ENCODE measurements around the gene ATP1A4. TPM values are rescaled to one million over a fixed set of nuclear protein-coding genes. Genes with fewer than 3 reads are reported as not detected.
A peak's percentile ranks its signal among the peaks of the same experiment; 100 is the strongest.

Gene ATP1A4
- total and polyA plus RNA-seq, 9 of the 15 experiments (the other 6 are each of a cell fraction or from before 2014, with no cell fraction given): 0.07 TPM; not detected in 8

GRCh38 chr1:160108888-160109662 is 42.3 kb upstream of the ATP1A4 start (continued):
- peak; percentile 96 for TF ChIP-seq EP400 (IDR thresholded peaks at IDR 0.05)
- TF ChIP-seq TEAD1 (CRISPR knock-in tag; IDR thresholded peaks at IDR 0.05): peak in 1 of 2 experiments; percentile 96; a peak in 2 of 4 replicates
- peak; percentile 83 for TF ChIP-seq L3MBTL2 (IDR thresholded peaks at IDR 0.05)
- peak; percentile 58 for TF ChIP-seq JUND (IDR thresholded peaks at IDR 0.05; ENCODE audit: borderline replicate concordance, low read depth, low read length)
- 0 out of 3 replicates have a peak, but pooled peaks have one; percentile 28 for TF ChIP-seq JUND (tag; IDR thresholded peaks at IDR 0.05; ENCODE audit: borderline replicate concordance, low read depth, low read length)
- TF ChIP-seq, protein P1, sequence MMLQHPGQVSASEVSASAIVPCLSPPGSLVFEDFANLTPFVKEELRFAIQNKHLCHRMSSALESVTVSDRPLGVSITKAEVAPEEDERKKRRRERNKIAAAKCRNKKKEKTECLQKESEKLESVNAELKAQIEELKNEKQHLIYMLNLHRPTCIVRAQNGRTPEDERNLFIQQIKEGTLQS (IDR thresholded peaks at IDR 0.05): peak; percentile 96
- TF ChIP-seq, protein P1 (CRISPR knock-in tag; conservative IDR thresholded peaks at IDR 0.05): no peak
- peak; percentile 77 for TF ChIP-seq TEAD4 (IDR thresholded peaks at IDR 0.05; ENCODE audit: low read length)
- TF ChIP-seq TEAD4 (CRISPR knock-in tag; IDR thresholded peaks at IDR 0.05; ENCODE audit: borderline replicate concordance): peak; percentile 80; the same call in 1 of the 2 replicates
- TF ChIP-seq GABPB2 (CRISPR knock-in tag; conservative IDR thresholded peaks at IDR 0.05): no peak
- TF ChIP-seq SMAD4 (CRISPR knock-in tag; conservative IDR thresholded peaks at IDR 0.05): peak; percentile 53
- TF ChIP-seq, protein P2, sequence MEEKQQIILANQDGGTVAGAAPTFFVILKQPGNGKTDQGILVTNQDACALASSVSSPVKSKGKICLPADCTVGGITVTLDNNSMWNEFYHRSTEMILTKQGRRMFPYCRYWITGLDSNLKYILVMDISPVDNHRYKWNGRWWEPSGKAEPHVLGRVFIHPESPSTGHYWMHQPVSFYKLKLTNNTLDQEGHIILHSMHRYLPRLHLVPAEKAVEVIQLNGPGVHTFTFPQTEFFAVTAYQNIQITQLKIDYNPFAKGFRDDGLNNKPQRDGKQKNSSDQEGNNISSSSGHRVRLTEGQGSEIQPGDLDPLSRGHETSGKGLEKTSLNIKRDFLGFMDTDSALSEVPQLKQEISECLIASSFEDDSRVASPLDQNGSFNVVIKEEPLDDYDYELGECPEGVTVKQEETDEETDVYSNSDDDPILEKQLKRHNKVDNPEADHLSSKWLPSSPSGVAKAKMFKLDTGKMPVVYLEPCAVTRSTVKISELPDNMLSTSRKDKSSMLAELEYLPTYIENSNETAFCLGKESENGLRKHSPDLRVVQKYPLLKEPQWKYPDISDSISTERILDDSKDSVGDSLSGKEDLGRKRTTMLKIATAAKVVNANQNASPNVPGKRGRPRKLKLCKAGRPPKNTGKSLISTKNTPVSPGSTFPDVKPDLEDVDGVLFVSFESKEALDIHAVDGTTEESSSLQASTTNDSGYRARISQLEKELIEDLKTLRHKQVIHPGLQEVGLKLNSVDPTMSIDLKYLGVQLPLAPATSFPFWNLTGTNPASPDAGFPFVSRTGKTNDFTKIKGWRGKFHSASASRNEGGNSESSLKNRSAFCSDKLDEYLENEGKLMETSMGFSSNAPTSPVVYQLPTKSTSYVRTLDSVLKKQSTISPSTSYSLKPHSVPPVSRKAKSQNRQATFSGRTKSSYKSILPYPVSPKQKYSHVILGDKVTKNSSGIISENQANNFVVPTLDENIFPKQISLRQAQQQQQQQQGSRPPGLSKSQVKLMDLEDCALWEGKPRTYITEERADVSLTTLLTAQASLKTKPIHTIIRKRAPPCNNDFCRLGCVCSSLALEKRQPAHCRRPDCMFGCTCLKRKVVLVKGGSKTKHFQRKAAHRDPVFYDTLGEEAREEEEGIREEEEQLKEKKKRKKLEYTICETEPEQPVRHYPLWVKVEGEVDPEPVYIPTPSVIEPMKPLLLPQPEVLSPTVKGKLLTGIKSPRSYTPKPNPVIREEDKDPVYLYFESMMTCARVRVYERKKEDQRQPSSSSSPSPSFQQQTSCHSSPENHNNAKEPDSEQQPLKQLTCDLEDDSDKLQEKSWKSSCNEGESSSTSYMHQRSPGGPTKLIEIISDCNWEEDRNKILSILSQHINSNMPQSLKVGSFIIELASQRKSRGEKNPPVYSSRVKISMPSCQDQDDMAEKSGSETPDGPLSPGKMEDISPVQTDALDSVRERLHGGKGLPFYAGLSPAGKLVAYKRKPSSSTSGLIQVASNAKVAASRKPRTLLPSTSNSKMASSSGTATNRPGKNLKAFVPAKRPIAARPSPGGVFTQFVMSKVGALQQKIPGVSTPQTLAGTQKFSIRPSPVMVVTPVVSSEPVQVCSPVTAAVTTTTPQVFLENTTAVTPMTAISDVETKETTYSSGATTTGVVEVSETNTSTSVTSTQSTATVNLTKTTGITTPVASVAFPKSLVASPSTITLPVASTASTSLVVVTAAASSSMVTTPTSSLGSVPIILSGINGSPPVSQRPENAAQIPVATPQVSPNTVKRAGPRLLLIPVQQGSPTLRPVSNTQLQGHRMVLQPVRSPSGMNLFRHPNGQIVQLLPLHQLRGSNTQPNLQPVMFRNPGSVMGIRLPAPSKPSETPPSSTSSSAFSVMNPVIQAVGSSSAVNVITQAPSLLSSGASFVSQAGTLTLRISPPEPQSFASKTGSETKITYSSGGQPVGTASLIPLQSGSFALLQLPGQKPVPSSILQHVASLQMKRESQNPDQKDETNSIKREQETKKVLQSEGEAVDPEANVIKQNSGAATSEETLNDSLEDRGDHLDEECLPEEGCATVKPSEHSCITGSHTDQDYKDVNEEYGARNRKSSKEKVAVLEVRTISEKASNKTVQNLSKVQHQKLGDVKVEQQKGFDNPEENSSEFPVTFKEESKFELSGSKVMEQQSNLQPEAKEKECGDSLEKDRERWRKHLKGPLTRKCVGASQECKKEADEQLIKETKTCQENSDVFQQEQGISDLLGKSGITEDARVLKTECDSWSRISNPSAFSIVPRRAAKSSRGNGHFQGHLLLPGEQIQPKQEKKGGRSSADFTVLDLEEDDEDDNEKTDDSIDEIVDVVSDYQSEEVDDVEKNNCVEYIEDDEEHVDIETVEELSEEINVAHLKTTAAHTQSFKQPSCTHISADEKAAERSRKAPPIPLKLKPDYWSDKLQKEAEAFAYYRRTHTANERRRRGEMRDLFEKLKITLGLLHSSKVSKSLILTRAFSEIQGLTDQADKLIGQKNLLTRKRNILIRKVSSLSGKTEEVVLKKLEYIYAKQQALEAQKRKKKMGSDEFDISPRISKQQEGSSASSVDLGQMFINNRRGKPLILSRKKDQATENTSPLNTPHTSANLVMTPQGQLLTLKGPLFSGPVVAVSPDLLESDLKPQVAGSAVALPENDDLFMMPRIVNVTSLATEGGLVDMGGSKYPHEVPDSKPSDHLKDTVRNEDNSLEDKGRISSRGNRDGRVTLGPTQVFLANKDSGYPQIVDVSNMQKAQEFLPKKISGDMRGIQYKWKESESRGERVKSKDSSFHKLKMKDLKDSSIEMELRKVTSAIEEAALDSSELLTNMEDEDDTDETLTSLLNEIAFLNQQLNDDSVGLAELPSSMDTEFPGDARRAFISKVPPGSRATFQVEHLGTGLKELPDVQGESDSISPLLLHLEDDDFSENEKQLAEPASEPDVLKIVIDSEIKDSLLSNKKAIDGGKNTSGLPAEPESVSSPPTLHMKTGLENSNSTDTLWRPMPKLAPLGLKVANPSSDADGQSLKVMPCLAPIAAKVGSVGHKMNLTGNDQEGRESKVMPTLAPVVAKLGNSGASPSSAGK (IDR thresholded peaks at IDR 0.05): peak; percentile 80
- TF ChIP-seq PYGO2 (tag; IDR thresholded peaks at IDR 0.05): no peak
- TF ChIP-seq TEAD2 (tag; IDR thresholded peaks at IDR 0.05): peak; percentile 61; the same call in 1 of the 2 replicates
- 0 out of 2 replicates have a peak, but pooled peaks have one; percentile 6 for TF ChIP-seq JUN (IDR thresholded peaks at IDR 0.05; ENCODE audit: borderline replicate concordance, low read depth, low read length)
- no peak for TF ChIP-seq JUN (CRISPR knock-in tag; IDR thresholded peaks at IDR 0.05; ENCODE audit: borderline replicate concordance)

Measured in K562 (cell line).